ENCODE results near the gene TOP2B. TPM values are rescaled to one million over a fixed set of nuclear protein-coding genes. Genes with fewer than 3 reads are reported as not detected.

Gene TOP2B
- total RNA-seq, result 100 to 1,000 TPM in 1 of 2 donors, 10 to 100 TPM in 1; 93.8 to 125 TPM

- H3K27ac Mint-ChIP-seq, result peak within 1 kb of the TSS; percentile 97 to 100
Measured at GRCh38 chr3:25664812-25665314, at the start of gene TOP2B. Gene TOP2B (minus strand): TSS chr3:25664907. CDS start chr3:25664297, 610 bp downstream.

DNA sequence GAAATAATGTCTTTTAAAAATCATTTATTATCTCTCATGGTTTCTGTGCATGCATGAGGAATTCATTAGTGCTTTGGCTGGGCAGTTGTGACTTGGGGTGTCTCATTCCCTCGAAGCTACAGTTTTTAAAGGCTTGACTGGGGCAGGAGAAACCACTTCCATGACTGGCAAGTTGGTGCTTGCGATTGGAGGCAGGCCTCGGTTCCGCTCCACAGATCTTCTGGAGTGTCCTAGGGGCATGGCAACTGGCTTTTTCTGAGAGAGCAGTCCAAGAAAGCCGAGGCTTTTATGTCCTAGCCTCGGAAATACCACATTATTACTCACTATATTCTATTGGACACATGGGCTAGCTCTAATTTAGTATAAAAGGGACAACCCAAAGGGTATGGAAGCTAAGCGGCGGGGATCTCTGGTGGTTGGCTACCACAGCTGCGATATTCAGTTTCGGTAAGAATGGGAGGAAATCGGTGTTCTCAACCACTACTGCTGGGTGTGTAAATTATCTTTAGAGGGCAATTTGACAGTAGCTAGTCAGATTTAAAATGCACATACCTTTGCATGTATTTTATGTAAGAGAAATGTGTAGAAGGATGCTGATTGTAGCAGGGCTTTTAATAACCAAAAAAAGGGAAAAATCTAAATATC lies 48.8 kb upstream of the TOP2B start:
- Mint-ChIP-seq H3K27ac (no peak overlapping the region), H3K9me3 (peaks cover 4% of the 10 kb centered on the region in 2 donors), H3K36me3 (peaks cover 5 to 7% of the 10 kb centered on the region in 2 donors)
- DNase-seq (ENCODE audit: low spot score in 2 of 2), result no peak
- ATAC-seq, result no peak

More at GRCh38 chr3:25664812-25665314, at the start of gene TOP2B:
- DNase-seq (ENCODE audit: low spot score in 2 of 2) (peak; percentile 92 to 97), ATAC-seq (peak; percentile 93 to 94)
- H3K9me3 Mint-ChIP-seq, result no peaks in the 10 kb centered on the region
- H3K36me3 Mint-ChIP-seq, result peaks cover 12 to 20% of the 10 kb centered on the region in 2 donors

- Mint-ChIP-seq H3K27ac (no peak overlapping the region), H3K36me3 (no peaks in the 10 kb centered on the region)
- no peak for ATAC-seq
Measured at GRCh38 chr3:25711090-25711489, 46.4 kb upstream of the TOP2B start.

GRCh38 chr3:25708036-25708435 lies 43.3 kb upstream of the TOP2B start:
- H3K36me3 Mint-ChIP-seq, result no peaks in the 10 kb centered on the region
- no peak for ATAC-seq
- H3K9me3 Mint-ChIP-seq, result no peaks in the 10 kb centered on the region
- no peak overlapping the region for H3K27ac Mint-ChIP-seq
- DNase-seq (ENCODE audit: low spot score in 2 of 2), result no peak

More at GRCh38 chr3:25711090-25711489, 46.4 kb upstream of the TOP2B start:
- DNase-seq (ENCODE audit: low spot score in 2 of 2), result no peak
- no peaks in the 10 kb centered on the region for H3K9me3 Mint-ChIP-seq

DNA sequence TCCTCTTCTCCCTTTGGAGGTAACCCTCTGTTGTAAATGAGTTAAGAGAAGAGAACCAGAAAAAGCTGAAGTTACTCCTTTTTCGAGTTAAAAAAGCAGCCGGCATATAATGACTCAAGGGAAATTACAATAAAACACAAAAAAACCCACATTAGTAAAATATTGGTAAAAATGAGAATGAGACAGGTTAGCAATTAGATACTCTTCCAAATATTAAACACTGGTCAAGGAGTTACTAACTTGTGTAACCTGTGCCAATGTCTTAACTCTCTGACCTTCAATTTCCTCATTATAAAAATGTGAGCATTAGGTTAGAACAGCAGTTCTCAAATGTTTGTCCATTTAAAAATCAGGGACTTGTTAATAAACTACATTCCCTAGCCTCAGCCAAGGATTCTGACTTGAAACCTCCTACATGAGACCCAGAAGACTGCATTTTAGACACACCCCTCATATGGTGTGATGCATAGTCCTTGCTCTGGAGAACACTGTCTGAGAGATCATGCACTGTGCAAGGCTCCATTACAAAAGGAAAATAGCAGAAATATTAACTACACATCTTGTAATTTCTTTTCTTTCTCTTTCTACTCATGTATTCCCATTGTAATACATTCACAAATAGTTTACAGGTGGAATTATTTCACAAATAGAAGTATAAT lies 42.7 kb upstream of the TOP2B start:
- Mint-ChIP-seq H3K36me3 (no peaks in the 10 kb centered on the region), H3K27ac (no peak overlapping the region), H3K9me3 (no peaks in the 10 kb centered on the region)
- no peak for DNase-seq (ENCODE audit: low spot score in 2 of 2)
- ATAC-seq, result no peak

DNA sequence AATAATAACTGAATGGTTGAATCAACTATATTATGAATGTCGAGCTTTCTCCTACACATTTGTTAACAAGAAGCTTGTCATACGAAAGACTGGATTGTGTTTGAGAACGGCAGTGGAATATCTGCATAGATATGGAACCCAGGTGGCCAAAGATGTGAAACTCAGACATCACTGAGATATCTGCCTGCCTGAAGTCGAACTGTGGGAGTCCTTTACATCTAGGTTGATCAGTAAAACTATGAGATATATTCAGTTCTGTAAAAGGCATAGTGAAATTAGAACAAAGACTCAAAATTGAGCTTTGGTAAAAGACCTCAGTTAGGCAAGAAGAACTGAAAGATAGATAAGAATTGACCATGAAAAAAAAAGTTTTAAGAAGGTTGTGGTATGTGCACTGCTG lies 41.5 kb upstream of the TOP2B start:
- DNase-seq (ENCODE audit: low spot score in 2 of 2) (no peak), ATAC-seq (no peak)
- no peaks in the 10 kb centered on the region for H3K9me3 Mint-ChIP-seq
- no peak overlapping the region for H3K27ac Mint-ChIP-seq
- no peaks in the 10 kb centered on the region for H3K36me3 Mint-ChIP-seq

DNA sequence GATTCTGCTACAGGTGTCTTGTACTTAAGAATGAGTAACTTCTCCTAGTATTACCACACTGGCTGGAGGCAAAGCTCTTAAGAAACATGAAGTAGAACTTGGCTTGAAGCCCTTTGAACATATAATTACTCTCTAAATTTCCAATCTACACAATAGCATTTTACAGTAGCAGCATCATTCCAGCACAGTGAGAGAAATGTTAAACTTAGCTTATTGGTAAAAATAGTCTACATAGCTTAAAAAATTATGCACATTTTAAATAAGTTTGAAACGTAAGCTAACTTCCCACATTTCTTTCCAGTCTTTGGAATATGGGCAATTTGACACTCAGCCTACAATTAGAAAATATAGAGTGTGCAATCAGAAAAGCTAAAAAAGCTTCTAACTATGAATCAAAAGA lies 32.8 kb upstream of the TOP2B start:
- Mint-ChIP-seq H3K27ac (no peak overlapping the region), H3K9me3 (no peaks in the 10 kb centered on the region), H3K36me3 (no peaks in the 10 kb centered on the region)
- DNase-seq (ENCODE audit: low spot score in 2 of 2) (no peak), ATAC-seq (no peak)

- ATAC-seq, result no peak
- Mint-ChIP-seq H3K9me3 (no peaks in the 10 kb centered on the region), H3K27ac (no peak overlapping the region), H3K36me3 (no peaks in the 10 kb centered on the region)
- DNase-seq (ENCODE audit: low spot score in 2 of 2), result no peak
Measured at GRCh38 chr3:25695731-25696420, 31.2 kb upstream of the TOP2B start.

- DNase-seq (ENCODE audit: low spot score in 2 of 2), result no peak
- no peak for ATAC-seq
- Mint-ChIP-seq H3K27ac (no peak overlapping the region), H3K36me3 (no peaks in the 10 kb centered on the region), H3K9me3 (no peaks in the 10 kb centered on the region)
Measured at GRCh38 chr3:25693238-25693637, 28.5 kb upstream of the TOP2B start.

GRCh38 chr3:25692341-25692740 lies 27.6 kb upstream of the TOP2B start:
- Mint-ChIP-seq H3K27ac (no peak overlapping the region), H3K9me3 (no peaks in the 10 kb centered on the region), H3K36me3 (no peaks in the 10 kb centered on the region)
- ATAC-seq, result no peak
- no peak for DNase-seq (ENCODE audit: low spot score in 2 of 2)

DNA sequence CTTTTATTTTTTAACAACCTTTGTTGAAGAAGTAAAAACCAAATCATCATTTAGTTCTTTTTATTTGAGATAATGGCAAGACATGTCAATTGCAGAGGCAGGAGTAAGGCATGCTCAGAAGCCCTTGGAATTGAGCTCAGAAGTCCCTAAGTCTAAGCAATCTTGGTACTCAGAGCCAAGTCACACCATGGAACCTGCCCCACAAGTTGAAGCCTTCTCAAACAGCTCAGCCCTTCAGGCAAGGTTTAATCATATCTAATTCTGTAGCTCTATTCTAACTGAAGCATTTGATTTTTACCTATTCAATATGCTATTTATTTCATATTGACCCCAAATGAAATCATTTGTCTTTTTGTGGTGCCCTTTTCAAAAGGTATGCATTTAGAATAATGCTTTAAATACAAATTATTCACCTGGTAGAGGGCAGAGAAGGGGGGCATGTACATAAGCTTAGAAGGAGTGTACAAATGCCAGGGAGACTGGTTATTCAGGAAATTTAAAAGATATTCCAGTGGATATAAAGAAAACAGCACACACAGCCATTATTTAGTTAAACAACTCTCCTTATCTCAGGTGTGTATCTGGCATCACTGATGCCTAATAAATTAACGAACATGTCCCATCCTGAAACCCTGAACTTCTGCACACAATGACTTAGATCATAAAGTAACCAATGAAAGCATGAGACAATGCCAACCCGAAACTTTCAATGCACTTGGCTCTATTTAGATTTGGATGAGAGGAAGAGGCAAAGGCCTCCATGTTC lies 26.2 kb upstream of the TOP2B start:
- ATAC-seq, result no peak
- H3K9me3 Mint-ChIP-seq, result no peaks in the 10 kb centered on the region
- no peak for DNase-seq (ENCODE audit: low spot score in 2 of 2)
- no peak overlapping the region for H3K27ac Mint-ChIP-seq
- H3K36me3 Mint-ChIP-seq, result no peaks in the 10 kb centered on the region

GRCh38 chr3:25689226-25689625 lies 24.5 kb upstream of the TOP2B start:
- no peaks in the 10 kb centered on the region for H3K36me3 Mint-ChIP-seq
- ATAC-seq (no peak), DNase-seq (ENCODE audit: low spot score in 2 of 2) (no peak)
- peak overlapping the region in 1 of 2 donors; percentile 6 for H3K27ac Mint-ChIP-seq
- H3K9me3 Mint-ChIP-seq, result no peaks in the 10 kb centered on the region

- H3K27ac Mint-ChIP-seq, result no peak overlapping the region
- H3K9me3 Mint-ChIP-seq, result no peaks in the 10 kb centered on the region
- ATAC-seq (no peak), DNase-seq (ENCODE audit: low spot score in 2 of 2) (no peak)
- H3K36me3 Mint-ChIP-seq, result no peaks in the 10 kb centered on the region
Measured at GRCh38 chr3:25687742-25688141, 23.0 kb upstream of the TOP2B start.

- H3K36me3 Mint-ChIP-seq, result no peaks in the 10 kb centered on the region
- no peak for ATAC-seq
- no peak for DNase-seq (ENCODE audit: low spot score in 2 of 2)
- no peak overlapping the region for H3K27ac Mint-ChIP-seq
- H3K9me3 Mint-ChIP-seq, result no peaks in the 10 kb centered on the region
Measured at GRCh38 chr3:25686766-25687165, 22.1 kb upstream of the TOP2B start.

DNA sequence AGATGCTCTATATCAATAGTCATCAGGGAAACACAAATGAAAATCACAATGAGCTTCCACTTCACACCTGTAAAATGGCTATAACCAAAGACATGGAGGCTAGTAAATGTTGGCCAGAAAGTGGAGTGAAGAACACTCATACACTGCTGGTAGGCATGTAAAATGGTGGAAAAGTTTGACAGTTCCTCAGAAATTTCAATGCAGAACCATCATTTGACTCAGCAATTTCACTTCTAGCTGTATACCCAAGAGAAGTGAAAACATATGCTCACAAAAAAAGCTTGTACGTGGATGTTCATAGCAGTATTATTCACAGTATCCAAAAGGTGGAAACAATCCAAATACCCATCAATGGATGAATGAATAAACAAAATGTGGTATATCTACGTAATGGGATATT lies 19.2 kb upstream of the TOP2B start:
- DNase-seq (ENCODE audit: low spot score in 2 of 2), result no peak
- H3K36me3 Mint-ChIP-seq, result no peaks in the 10 kb centered on the region
- H3K9me3 Mint-ChIP-seq, result no peaks in the 10 kb centered on the region
- no peak for ATAC-seq
- H3K27ac Mint-ChIP-seq, result no peak overlapping the region

DNA sequence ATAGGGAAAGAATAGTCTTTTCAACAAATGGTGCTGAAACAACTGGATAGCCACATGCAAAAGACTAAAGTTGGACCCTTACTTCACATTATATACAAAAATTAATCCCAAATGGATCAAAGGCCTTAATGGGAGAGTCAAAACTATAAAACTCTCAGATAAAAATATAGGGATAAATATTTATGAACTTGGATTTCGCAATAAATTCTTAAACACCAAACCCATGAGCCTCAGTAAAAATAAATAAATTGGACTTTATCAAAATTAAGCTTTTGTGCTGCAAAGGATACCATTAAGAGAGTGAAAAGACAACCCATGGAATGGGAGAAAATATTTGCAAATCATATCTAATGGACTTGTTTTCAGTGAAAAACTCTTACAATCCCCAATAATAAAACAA lies 18.7 kb upstream of the TOP2B start:
- Mint-ChIP-seq H3K9me3 (no peaks in the 10 kb centered on the region), H3K27ac (no peak overlapping the region), H3K36me3 (no peaks in the 10 kb centered on the region)
- DNase-seq (ENCODE audit: low spot score in 2 of 2), result no peak
- no peak for ATAC-seq
